ENCODE data around the gene UBE2G1.
"Not testable (repeated sequence)": the region's sequence is repeated elsewhere in the genome, so short reads cannot be mapped to it uniquely, and the experiment has no call there.

Gene UBE2G1

GRCh38 chr17:4375039-4375748, 8.7 kb upstream of the UBE2G1 start:
- DNase-seq, result peak; percentile 26

DNA sequence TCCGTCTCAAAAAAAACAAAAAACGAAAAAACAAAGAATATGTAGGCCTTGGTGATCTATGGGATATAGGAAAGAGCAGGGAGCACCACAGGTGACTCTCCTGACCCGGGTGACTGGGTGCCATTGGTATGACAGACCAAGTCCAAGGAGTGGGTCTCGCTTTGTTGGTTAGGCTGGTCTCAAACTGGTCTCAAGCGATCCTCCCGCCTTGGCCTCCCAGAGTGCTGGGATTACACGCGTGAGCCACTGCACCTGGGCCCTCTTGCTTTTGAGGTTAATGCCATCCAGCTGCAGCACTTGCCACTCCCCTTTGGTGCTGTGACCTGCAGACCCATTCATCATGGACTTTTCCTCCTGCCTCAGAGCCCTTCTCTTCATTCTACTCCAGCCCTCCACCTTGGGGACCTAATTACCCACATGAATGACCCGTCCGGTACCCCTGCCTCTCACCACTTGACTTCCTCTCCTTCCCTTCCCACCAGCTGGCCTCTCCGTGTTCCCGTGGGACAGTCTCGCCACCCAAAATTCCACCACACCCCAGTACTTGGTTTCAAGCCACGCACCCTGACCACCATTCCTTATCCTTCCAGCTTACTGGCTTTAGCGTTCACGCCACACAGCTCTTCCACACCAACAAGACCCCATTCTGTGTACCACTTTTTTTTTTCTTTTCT, 3.2 kb upstream of the UBE2G1 start:
- no peak for DNase-seq

- no peak for DNase-seq
Observed at GRCh38 chr17:4368341-4368740, 1.9 kb upstream of the UBE2G1 start.

DNA sequence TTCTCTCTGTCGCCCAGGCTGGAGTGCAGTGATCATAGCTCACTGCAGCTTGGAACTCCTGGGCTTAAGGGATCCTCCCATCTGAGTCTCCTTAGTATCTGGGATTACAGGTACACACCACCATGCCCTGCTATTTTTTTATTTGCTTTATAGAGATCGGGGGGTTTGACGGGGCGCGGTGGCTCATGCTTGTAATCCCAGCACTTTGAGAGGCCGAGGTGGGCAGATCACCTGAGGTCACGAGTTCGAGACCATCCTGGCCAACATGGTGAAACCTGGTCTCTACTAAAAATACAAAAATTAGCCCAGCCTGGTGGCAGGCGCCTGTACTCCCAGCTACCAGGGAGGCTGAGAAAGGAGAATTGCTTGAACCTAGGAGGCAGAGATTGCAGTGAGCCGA, 702 bp upstream of the UBE2G1 start:
- DNase-seq, result not testable (repeated sequence)

GRCh38 chr17:4365628-4366326, 698 bp downstream of the UBE2G1 start:
- peak; percentile 35 for DNase-seq

- DNase-seq, result peak; percentile 93
Observed at GRCh38 chr17:4365103-4365627, 1.3 kb downstream of the UBE2G1 start.

DNA sequence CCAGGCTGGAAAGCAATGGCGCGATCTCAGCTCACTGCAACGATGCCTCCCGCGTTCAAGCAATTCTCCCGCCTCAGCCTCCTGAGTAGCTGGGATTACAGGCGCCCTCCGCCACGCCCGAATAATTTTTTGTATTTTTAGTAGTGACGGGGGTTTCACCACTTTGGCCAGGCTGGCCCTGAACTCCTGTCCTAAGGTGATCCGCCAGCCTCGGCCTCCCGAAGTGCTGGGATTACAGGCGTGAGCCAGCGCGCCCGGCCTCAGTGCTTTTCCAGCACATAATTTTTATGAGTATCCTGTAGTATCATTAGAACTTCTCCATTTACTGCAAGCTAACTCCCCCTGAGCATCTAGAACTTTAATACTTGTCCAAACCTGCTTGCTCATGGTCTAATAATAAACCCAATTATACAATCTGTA, 1.8 kb downstream of the UBE2G1 start:
- no peak for DNase-seq

DNA sequence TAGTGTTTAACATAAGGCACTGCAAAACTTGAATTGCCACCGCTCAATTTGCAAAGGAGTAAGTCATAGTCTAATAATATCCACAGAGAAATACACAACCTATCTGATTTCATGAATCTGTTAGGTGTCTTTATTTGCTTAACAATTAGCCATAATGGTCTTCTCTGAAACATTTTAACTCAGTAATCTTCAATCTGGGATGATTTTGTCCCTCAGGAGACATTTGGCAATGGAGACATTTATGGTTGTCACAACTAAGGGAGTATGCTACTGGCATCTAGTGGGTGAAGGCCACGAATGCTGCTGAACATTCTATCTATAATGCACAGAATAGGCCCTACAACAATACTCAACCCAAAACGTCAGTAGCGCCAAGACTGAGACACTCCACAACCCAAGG, 4.3 kb downstream of the UBE2G1 start:
- no peak for DNase-seq

GRCh38 chr17:4358154-4358553, 8.3 kb downstream of the UBE2G1 start:
- DNase-seq, result no peak

- no peak for DNase-seq
Observed at GRCh38 chr17:4357671-4358070, 8.8 kb downstream of the UBE2G1 start.

DNA sequence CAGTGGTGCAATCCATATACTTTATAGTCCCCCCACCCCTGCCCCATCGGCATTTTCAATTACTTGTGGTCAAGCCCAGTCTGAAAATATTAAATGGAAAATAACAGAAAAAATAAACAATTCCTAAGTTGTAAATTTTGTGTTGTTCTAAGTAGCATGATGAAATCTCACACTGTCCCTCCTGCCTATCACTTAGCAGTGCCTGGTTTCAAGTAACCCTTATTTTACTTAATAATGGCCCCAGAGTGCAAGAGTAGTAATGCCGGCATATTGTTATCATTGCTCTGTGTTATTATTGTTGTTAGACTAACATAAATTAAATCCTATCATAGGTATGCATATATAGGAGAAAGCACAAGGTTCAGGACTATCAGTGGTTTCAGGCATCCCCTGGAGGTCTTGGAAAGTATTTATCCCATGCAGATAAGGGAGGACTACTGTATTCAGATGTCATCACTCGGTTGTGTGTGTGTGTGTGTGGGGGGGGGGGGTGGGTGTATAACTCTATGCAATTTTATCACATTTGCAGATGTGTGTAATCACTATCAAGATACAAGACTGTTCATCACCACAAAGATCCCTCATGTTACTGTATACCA, 9.3 kb downstream of the UBE2G1 start:
- DNase-seq, result no peak

DNA sequence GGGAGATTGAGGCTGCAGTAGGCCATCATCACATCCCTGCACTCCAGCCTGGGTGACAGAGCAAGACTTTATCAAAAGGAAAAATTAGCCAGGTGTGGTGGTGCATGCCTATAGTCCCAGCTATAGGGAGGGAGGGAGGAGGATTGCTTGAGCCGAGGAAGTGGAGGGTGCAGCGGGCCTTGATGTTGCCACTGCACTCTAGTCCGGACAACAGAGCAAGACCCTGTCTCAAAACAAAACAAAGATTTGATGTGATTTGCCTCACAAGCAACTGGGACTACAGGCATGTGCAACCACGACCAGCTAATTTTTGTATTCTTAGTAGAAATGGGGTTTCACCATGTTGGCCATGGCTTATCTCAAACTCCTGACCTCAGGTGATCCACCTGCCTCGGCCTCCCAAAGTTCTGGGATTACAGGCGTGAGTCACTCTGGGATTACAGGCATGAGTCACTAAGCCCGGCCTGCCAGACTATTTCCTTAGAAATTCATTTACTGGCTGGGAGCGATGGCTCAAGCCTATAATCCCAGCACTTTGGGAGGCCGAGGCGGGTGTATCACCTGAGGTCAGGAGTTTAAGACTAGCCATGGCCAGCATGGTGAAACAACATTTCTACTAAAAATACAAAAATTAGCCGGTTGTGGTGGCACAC, 11.5 kb downstream of the UBE2G1 start:
- DNase-seq, result no peak

DNA sequence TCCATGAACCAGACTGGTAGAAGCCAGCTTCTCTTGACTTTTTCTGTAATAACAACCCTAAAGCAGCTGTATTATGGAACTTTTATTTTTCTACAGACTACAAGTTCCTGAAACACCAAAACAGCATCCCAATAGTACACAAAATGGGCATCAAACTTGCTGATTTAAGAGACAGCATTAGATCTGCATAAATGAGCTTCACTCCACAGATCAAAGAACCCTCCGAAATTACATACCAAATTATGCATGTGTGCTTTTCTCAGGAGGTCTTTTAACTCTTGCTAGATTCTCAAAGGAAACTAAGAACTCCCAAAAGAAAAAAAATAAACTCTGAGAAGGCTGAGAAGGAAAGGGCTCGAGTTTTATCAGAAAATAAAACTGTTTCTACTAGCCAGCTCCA, 12.3 kb downstream of the UBE2G1 start:
- DNase-seq, result no peak

DNA sequence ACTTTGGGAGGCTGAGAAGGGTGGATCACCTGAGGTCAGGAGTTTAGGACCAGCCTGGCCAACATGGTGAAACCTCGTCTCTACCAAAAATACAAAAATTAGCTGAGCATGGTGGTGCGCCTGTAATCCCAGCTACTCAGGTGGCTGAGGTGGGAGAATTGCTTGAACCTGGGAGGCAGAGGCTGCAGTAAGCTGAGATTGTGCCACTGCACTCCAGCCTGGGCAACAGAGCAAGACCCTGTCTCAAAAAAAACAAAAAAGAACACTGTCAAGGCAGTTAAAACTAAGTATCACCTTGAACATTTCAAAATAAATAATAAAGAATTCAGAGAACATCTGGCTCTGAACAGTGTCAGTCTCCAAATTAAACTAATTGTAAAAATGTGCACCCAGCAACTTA, 16.3 kb downstream of the UBE2G1 start:
- DNase-seq, result not testable (repeated sequence)

- no peak for DNase-seq
Observed at GRCh38 chr17:4345581-4346252, 20.8 kb downstream of the UBE2G1 start.

DNA sequence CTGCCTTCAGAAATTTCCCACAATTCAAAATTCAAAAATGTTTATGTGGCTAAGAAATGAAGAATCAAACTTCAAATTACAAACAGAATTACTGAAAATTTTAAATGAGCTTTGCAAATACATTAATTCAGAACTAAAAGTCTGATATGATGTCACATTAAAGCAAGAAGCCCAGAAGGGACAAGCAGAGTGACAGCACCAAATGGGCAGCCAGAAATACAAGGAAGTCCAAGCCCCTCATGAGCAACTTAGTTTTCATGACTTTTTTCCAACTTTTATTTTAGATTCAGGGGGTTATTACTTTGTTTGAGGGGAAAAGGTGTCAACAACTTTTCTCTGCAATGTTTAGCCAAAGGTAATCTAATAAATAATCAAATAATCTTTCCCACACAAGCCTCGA, 21.5 kb downstream of the UBE2G1 start:
- DNase-seq, result no peak

- DNase-seq, result no peak
Observed at GRCh38 chr17:4342535-4342934, 23.9 kb downstream of the UBE2G1 start.

DNA sequence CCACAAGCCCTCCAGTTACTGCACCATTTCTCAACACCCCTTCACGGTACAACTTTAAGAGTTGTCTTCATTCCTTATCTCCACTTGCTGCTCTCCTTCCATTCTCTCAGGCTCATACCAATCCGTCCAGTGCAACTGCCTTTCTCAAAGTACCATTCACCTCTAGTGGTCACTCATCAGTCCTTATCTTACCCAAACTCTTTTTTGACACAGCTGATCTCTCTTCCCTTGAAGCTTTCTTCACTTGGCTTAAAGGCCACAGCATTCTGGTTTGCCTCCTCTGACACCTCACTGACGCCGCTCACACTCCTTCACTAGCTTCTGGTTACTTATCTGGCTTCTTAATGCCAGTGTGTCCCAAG, 24.9 kb downstream of the UBE2G1 start:
- DNase-seq, result no peak

DNA sequence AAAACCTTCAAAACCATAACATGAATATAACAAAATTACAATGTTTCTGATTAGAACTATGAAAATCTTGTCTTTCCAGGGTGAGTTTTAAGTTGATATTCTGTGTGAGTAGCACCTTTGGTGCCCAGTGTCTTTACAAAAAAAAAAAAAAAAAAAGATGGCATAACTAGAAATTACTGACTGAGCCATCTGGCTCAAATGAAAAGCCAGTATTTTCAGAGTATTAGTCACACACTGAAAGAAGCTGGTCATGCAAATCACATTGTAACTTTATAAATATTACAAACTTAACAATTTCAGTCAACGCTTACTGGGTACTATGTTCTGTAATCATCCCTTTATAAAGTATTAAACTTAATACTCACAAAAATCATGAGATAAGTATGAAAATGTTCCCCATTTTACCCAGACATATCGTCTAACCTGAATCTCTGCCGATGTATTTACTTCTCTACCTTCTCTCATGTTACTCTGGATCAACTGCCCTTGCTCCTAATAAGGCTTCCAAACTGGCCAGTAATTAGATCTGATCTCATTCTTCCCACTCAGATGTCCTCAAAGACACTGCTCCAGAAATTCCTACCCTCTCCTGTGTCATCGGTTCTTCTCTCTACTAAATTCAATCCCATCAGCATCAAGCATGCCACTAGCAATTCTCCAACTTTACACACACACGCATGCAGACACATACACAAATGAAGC, 25.4 kb downstream of the UBE2G1 start:
- DNase-seq, result no peak

- DNase-seq, result no peak
Observed at GRCh38 chr17:4334776-4335584, 31.5 kb downstream of the UBE2G1 start.

DNA sequence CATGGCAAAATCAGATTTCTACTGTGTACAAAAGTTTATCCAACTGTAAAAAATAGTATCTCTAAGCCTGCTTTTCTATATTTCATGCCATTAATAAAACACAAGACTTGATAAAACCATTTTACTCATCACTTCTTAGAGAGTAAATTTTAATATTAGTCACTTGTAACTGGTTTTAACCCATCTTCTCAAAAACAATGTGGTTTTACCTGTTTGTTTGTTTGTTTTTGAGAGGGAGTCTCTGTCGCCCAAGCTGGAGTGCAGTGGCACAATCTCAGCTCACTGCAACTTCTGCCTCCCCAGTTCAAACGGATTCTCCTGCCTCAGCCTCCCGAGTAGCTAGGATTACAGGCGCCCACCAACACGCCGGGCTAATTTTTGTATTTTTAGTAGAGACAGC, 32.1 kb downstream of the UBE2G1 start:
- DNase-seq, result no peak
